ENCODE data around the gene DMGDH. TPM values are rescaled to one million over a fixed set of nuclear protein-coding genes. Genes with fewer than 3 reads are reported as not detected.

The DMGDH gene
- total RNA-seq, 1 donor from 2014 or later: not detected

GRCh38 chr5:79002374-79002773 lies 67.1 kb downstream of the DMGDH start:
- intact Hi-C loops (cut with micrococcal nuclease): no loop called here
- no peak overlapping the region for H3K27ac Mint-ChIP-seq
- no peak for ATAC-seq (ENCODE audit: low read depth)
- POLR2A ChIA-PET: no interaction called here
- no peaks in the 10 kb centered on the region for H3K4me1 Mint-ChIP-seq
- no peak for DNase-seq
- TF ChIP-seq CTCF (IDR thresholded peaks at IDR 0.05): no peak
- no peak overlapping the region for H3K4me3 Mint-ChIP-seq
- no peaks in the 10 kb centered on the region for H3K36me3 Mint-ChIP-seq (ENCODE audit: low read depth)
- peaks cover 17% of the 10 kb centered on the region for H3K27me3 Mint-ChIP-seq
- CTCF ChIA-PET: no interaction called here
- H3K9me3 Mint-ChIP-seq: no peaks in the 10 kb centered on the region

- no peak for TF ChIP-seq CTCF (IDR thresholded peaks at IDR 0.05)
- Mint-ChIP-seq H3K4me1 (no peaks in the 10 kb centered on the region), H3K4me3 (no peak overlapping the region), H3K9me3 (no peaks in the 10 kb centered on the region), H3K27ac (no peak overlapping the region), H3K27me3 (peaks cover 17% of the 10 kb centered on the region), H3K36me3 (ENCODE audit: low read depth) (no peaks in the 10 kb centered on the region)
- intact Hi-C loops (cut with micrococcal nuclease): no loop called here
- DNase-seq: no peak
- no peak for ATAC-seq (ENCODE audit: low read depth)
- ChIA-PET CTCF (no interaction called here), POLR2A (no interaction called here)
Observed at GRCh38 chr5:79001471-79001870, 68.0 kb downstream of the DMGDH start.

GRCh38 chr5:78997090-78997489 lies 72.4 kb downstream of the DMGDH start:
- POLR2A ChIA-PET: interaction anchor here (0.6 kb wide), 1 partner anchor 12 kb away, joined by 3 read pairs; the partner anchor contains the start of gene ARSB
- intact Hi-C loops (cut with micrococcal nuclease): no loop called here
- Mint-ChIP-seq H3K27ac (no peak overlapping the region), H3K4me3 (no peak overlapping the region), H3K36me3 (ENCODE audit: low read depth) (no peaks in the 10 kb centered on the region), H3K27me3 (peaks cover 4% of the 10 kb centered on the region), H3K4me1 (no peaks in the 10 kb centered on the region), H3K9me3 (no peaks in the 10 kb centered on the region)
- no peak for TF ChIP-seq CTCF (IDR thresholded peaks at IDR 0.05)
- DNase-seq (no peak), ATAC-seq (ENCODE audit: low read depth) (no peak)
- CTCF ChIA-PET: no interaction called here

- intact Hi-C loops (cut with micrococcal nuclease): no loop called here
- Mint-ChIP-seq H3K27ac (no peak overlapping the region), H3K4me1 (no peaks in the 10 kb centered on the region), H3K9me3 (no peaks in the 10 kb centered on the region), H3K36me3 (ENCODE audit: low read depth) (no peaks in the 10 kb centered on the region), H3K4me3 (no peak overlapping the region), H3K27me3 (no peaks in the 10 kb centered on the region)
- no peak for TF ChIP-seq CTCF (IDR thresholded peaks at IDR 0.05)
- ATAC-seq (ENCODE audit: low read depth): no peak
- ChIA-PET CTCF (no interaction called here), POLR2A (interaction anchor here (3.2 kb wide), 1 partner anchor 10 kb away, joined by 8 read pairs; the partner anchor contains the start of gene ARSB)
- no peak for DNase-seq
Observed at GRCh38 chr5:78995521-78996007, 73.9 kb downstream of the DMGDH start.

GRCh38 chr5:78993165-78993564 lies 76.3 kb downstream of the DMGDH start:
- Mint-ChIP-seq H3K36me3 (ENCODE audit: low read depth) (no peaks in the 10 kb centered on the region), H3K4me3 (no peak overlapping the region), H3K27ac (no peak overlapping the region), H3K4me1 (no peaks in the 10 kb centered on the region), H3K27me3 (no peaks in the 10 kb centered on the region), H3K9me3 (no peaks in the 10 kb centered on the region)
- DNase-seq: no peak
- ATAC-seq (ENCODE audit: low read depth): no peak
- CTCF ChIA-PET: no interaction called here
- POLR2A ChIA-PET: interaction anchor here (3.2 kb wide), 1 partner anchor 8 kb away, joined by 8 read pairs; the partner anchor contains the start of gene ARSB
- TF ChIP-seq CTCF (IDR thresholded peaks at IDR 0.05): no peak
- intact Hi-C loops (cut with micrococcal nuclease): no loop called here
